Suppressor macrophage treated with lipopolysaccharide for 4 hours (primary cell): ENCODE data around the gene PRKCE.
"Not testable (repeated sequence)": the region's sequence is repeated elsewhere in the genome, so short reads cannot be mapped to it uniquely, and the experiment has no call there.

Experiments
- DNase-seq: peaks from one replicate; pipeline ENCODE4 v3.0.0-alpha.2; 2020

Gene PRKCE

GRCh38 chr2:45896311-45896710 lies 244.8 kb downstream of the PRKCE start:
- peak; percentile 57 for DNase-seq

GRCh38 chr2:45897842-45898241 lies 246.4 kb downstream of the PRKCE start:
- peak; percentile 85 for DNase-seq

- DNase-seq, result no peak
Measured at GRCh38 chr2:45898819-45899218, 247.3 kb downstream of the PRKCE start.

- DNase-seq, result no peak
Measured at GRCh38 chr2:45899926-45900325, 248.5 kb downstream of the PRKCE start.

GRCh38 chr2:45901468-45902032 lies 250.1 kb downstream of the PRKCE start:
- DNase-seq, result no peak

GRCh38 chr2:45902380-45902779 lies 250.9 kb downstream of the PRKCE start:
- no peak for DNase-seq

GRCh38 chr2:45902781-45903375 lies 251.4 kb downstream of the PRKCE start:
- no peak for DNase-seq

- DNase-seq, result no peak
Measured at GRCh38 chr2:45904267-45904945, 252.9 kb downstream of the PRKCE start.

GRCh38 chr2:45904946-45905631 lies 253.6 kb downstream of the PRKCE start:
- no peak for DNase-seq

GRCh38 chr2:45905632-45905958 lies 254.1 kb downstream of the PRKCE start:
- no peak for DNase-seq

- DNase-seq, result no peak
Measured at GRCh38 chr2:45907592-45907991, 256.1 kb downstream of the PRKCE start.

GRCh38 chr2:45908316-45909170 lies 257.1 kb downstream of the PRKCE start:
- DNase-seq, result no peak

GRCh38 chr2:45909171-45909565 lies 257.7 kb downstream of the PRKCE start:
- no peak for DNase-seq

GRCh38 chr2:45909677-45910191 lies 258.3 kb downstream of the PRKCE start:
- no peak for DNase-seq

GRCh38 chr2:45910473-45911060 lies 259.1 kb downstream of the PRKCE start:
- no peak for DNase-seq

GRCh38 chr2:45911538-45911937 lies 260.1 kb downstream of the PRKCE start:
- DNase-seq, result no peak

- no peak for DNase-seq
Measured at GRCh38 chr2:45912109-45912508, 260.6 kb downstream of the PRKCE start.

- no peak for DNase-seq
Measured at GRCh38 chr2:45913539-45913938, 262.1 kb downstream of the PRKCE start.

GRCh38 chr2:45915523-45915922 lies 264.0 kb downstream of the PRKCE start:
- no peak for DNase-seq

- not testable (repeated sequence) for DNase-seq
Measured at GRCh38 chr2:45917561-45918176, 266.2 kb downstream of the PRKCE start.

GRCh38 chr2:45918463-45919159 lies 267.1 kb downstream of the PRKCE start:
- no peak for DNase-seq
